GM23338 (cell line): ENCODE results near the gene ARHGEF3. TPM values are rescaled to one million over a fixed set of nuclear protein-coding genes. Genes with fewer than 3 reads are reported as not detected.

Source experiments
- ATAC-seq: fragments of 200-7000 bp; cut with Tn5 transposase; 3 replicates; pipeline ENCODE4 v1.9.1; 2020
- DNase-seq: peaks from one replicate; pipeline ENCODE4 v3.0.0-alpha.2; 2015; ENCODE audit warnings: low spot score
- H2AFZ ChIP-seq: fragments of 200-600 bp; sonication (generic); 2 replicates; pipeline ENCODE4 v1.8.0; 2016; ENCODE audit warnings: antibody characterized with exemption, mild to moderate bottlenecking, moderate library complexity
- H3F3A ChIP-seq: fragments of 200-600 bp; sonication (generic); replicated peaks from 2 replicates; pipeline ENCODE4 v1.8.0; 2017; ENCODE audit warnings: antibody characterized with exemption, mixed run types, low read depth
- H3K27ac ChIP-seq: fragments of 200-600 bp; sonication (generic); 2 replicates; pipeline ENCODE4 v1.6.1; 2016; ENCODE audit warnings: low read depth
- H3K27me3 ChIP-seq: fragments of 200-600 bp; sonication (generic); 2 replicates; pipeline ENCODE4 v1.8.0; 2016; ENCODE audit warnings: mild to moderate bottlenecking, mixed run types, moderate library complexity; ENCODE audit not compliant: insufficient read depth
- H3K36me3 ChIP-seq: fragments of 200-600 bp; sonication (generic); 2 replicates; pipeline ENCODE4 v1.8.0; 2016; ENCODE audit warnings: mild to moderate bottlenecking; ENCODE audit not compliant: insufficient read depth
- H3K4me1 ChIP-seq: fragments of 200-600 bp; sonication (generic); 2 replicates; pipeline ENCODE4 v1.8.0; 2016; ENCODE audit warnings: mild to moderate bottlenecking, moderate library complexity; ENCODE audit not compliant: insufficient read depth
- H3K4me2 ChIP-seq: fragments of 200-600 bp; sonication (generic); 2 replicates; pipeline ENCODE4 v1.7.1; 2017; ENCODE audit warnings: mixed run types
- H3K4me3 ChIP-seq: fragments of 200-600 bp; sonication (generic); 2 replicates; pipeline ENCODE4 v1.6.1; 2016; ENCODE audit warnings: mixed run types
- H3K79me2 ChIP-seq: fragments of 200-600 bp; sonication (generic); replicated peaks from 2 replicates; pipeline ENCODE4 v1.8.0; 2017; ENCODE audit warnings: mild to moderate bottlenecking; ENCODE audit not compliant: insufficient read depth
- H3K9me2 ChIP-seq: fragments of 200-600 bp; sonication (generic); 2 replicates; pipeline ENCODE4 v1.8.0; 2017; ENCODE audit not compliant: insufficient read depth
- H4K20me1 ChIP-seq: fragments of 200-600 bp; sonication (generic); replicated peaks from 2 replicates; pipeline ENCODE4 v1.8.0; 2017; ENCODE audit warnings: mild to moderate bottlenecking; ENCODE audit not compliant: insufficient read depth
- H3K27ac Mint-ChIP-seq: 2 replicates; pipeline ENCODE4 v1.8.0; 2020; ENCODE audit warnings: inconsistent platforms, mild to moderate bottlenecking, moderate library complexity, mixed read lengths
- H3K27me3 Mint-ChIP-seq: 3 replicates; pipeline ENCODE4 v1.8.0; 2022; ENCODE audit warnings: low read depth, mild to moderate bottlenecking, moderate library complexity, mixed read lengths, inconsistent platforms; ENCODE audit not compliant: insufficient read depth, poor library complexity
- H3K36me3 Mint-ChIP-seq: 3 replicates; pipeline ENCODE4 v1.8.0; 2021; ENCODE audit warnings: low read depth, mild to moderate bottlenecking, inconsistent platforms, moderate library complexity, mixed read lengths
- H3K4me1 Mint-ChIP-seq: 3 replicates; pipeline ENCODE4 v1.8.0; 2020; ENCODE audit warnings: mild to moderate bottlenecking, inconsistent platforms, mixed read lengths
- H3K4me3 Mint-ChIP-seq: 3 replicates; pipeline ENCODE4 v1.8.0; 2021; ENCODE audit warnings: moderate library complexity, mild to moderate bottlenecking, inconsistent platforms, mixed read lengths
- H3K9me3 Mint-ChIP-seq: 3 replicates; pipeline ENCODE4 v1.8.0; 2020; ENCODE audit warnings: moderate library complexity, mild to moderate bottlenecking, inconsistent platforms, mixed read lengths
- EZH2 ChIP-seq: fragments of 200-600 bp; sonication (generic); IDR thresholded peaks from one replicate; pipeline ENCODE4 v1.8.0; 2017; ENCODE audit warnings: antibody characterized with exemption, mild to moderate bottlenecking, low read depth; ENCODE audit not compliant: unreplicated experiment
- EZH2phosphoT487 ChIP-seq: fragments of 200-600 bp; sonication (generic); IDR thresholded peaks from one replicate; pipeline ENCODE4 v1.8.1; 2018; ENCODE audit warnings: antibody characterized with exemption; ENCODE audit not compliant: unreplicated experiment
- JUNB ChIP-seq: IDR thresholded peaks from one replicate; pipeline ENCODE4 v1.6.1; 2016; ENCODE audit warnings: antibody characterized with exemption; ENCODE audit not compliant: unreplicated experiment
- NANOG ChIP-seq: IDR thresholded peaks from 2 replicates; pipeline ENCODE4 v1.6.1; 2016; ENCODE audit warnings: antibody characterized with exemption, borderline replicate concordance
- POLR2AphosphoS5 ChIP-seq: IDR thresholded peaks from 2 replicates; pipeline ENCODE4 v1.6.1; 2016; ENCODE audit warnings: antibody characterized with exemption, low read depth
- STAT1 ChIP-seq: IDR thresholded peaks from one replicate; pipeline ENCODE4 v1.6.1; 2016; ENCODE audit warnings: antibody characterized with exemption; ENCODE audit not compliant: unreplicated experiment
- ZNF331 ChIP-seq: fragments of 250-450 bp; sonication (Bioruptor Pico); IDR thresholded peaks from 2 replicates; pipeline ENCODE4 v1.5.0; 2020; ENCODE audit warnings: low read depth, mild to moderate bottlenecking, moderate library complexity
- polyA plus RNA-seq: library from polyadenylated mRNA; unstranded; fragments of >200 nt; fragmentation: Nextera tagmentation; extraction: Ambion mirVana; gene quantifications from 2 replicates; pipeline ENCODE4 v1.2.1, GENCODE V29; 2016
- total RNA-seq: library from RNA; depleted of rRNA; stranded (reverse); fragments of >200 nt; shearing (Covaris generic); gene quantifications from 2 replicates; pipeline ENCODE4 v1.2.3, GENCODE V29; 2014
- TF ChIP-seq, protein P1 (sequence below): IDR thresholded peaks from 2 replicates; pipeline ENCODE4 v1.6.1; 2016; ENCODE audit warnings: antibody characterized with exemption
- TF ChIP-seq, protein P2 (sequence below): IDR thresholded peaks from one replicate; pipeline ENCODE4 v1.6.1; 2018; ENCODE audit warnings: antibody characterized with exemption; ENCODE audit not compliant: unreplicated experiment
- TF ChIP-seq, protein P3 (sequence below): fragments of 250-450 bp; sonication (Bioruptor Pico); IDR thresholded peaks from 2 replicates; pipeline ENCODE4 v1.5.0; 2020; ENCODE audit warnings: mild to moderate bottlenecking, moderate library complexity

Gene ARHGEF3
- total and polyA plus RNA-seq, 2 experiments from 2014 or later, result 5.0 to 5.1 TPM

- TF ChIP-seq, protein P1, sequence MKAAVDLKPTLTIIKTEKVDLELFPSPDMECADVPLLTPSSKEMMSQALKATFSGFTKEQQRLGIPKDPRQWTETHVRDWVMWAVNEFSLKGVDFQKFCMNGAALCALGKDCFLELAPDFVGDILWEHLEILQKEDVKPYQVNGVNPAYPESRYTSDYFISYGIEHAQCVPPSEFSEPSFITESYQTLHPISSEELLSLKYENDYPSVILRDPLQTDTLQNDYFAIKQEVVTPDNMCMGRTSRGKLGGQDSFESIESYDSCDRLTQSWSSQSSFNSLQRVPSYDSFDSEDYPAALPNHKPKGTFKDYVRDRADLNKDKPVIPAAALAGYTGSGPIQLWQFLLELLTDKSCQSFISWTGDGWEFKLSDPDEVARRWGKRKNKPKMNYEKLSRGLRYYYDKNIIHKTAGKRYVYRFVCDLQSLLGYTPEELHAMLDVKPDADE, result no peak
- TF ChIP-seq STAT1 (no peak), EZH2 (no peak), EZH2phosphoT487 (no peak), JUNB (no peak), POLR2AphosphoS5 (no peak)
Measured at GRCh38 chr3:56773986-56774385, 27.8 kb downstream of the ARHGEF3 start (continued).

DNA sequence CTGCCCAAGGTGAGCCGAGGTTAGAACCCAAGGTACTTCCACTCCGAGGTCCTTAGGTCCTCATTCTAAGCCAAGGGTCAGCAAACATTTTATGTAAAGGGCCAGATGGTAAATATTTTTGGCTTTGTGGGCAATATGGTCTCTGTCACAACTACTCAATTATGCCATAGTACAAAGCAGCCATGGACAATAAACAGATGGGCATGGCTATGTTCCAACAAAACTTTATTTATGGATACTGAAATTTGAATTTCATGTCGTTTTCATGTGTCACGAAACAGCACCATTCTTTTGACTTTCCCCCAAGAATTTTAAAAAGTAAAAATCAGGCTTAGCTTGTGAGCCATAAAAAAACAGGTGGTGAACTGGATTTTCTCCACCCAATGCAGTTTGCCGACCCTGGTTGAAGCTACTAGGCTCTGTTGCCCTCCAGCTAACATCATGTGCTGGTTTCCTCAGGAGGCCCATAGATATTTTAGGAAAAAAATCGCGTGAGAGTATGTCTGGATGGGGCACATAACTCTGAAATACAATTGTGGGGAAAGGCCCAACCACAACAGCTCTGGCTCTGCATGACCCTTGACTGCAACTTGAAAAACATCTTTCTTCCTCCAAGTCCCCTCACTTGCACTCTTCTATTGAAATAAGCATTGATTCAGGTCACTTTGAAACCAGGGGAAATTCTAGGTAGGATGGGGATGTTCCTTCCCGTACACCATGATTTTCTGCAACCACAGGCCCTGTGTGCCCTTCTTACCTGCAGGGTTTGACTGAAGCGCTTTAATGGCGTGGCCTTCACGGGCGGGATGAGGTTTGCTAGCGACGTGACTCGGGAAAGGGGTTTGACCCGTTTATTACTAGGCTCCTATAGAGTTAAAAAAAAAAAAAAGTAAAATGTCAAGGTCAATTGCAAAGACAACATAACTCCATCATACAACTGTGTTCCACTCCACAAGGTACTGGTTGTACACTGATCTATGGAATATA is 28.5 kb downstream of the ARHGEF3 start:
- Mint-ChIP-seq H3K27me3 (no peaks in the 10 kb centered on the region), H3K36me3 (no peaks in the 10 kb centered on the region), H3K27ac (no peak overlapping the region), H3K9me3 (no peaks in the 10 kb centered on the region; the same call in 2 of the 3 replicates), H3K4me3 (no peak overlapping the region), H3K4me1 (peaks cover 3% of the 10 kb centered on the region; the same call in 1 of the 3 replicates)
- H3K79me2 ChIP-seq, result no peaks in the 10 kb centered on the region
- no peak overlapping the region for H3K4me3 ChIP-seq
- no peak for ATAC-seq
- H3K9me2 ChIP-seq, result no peaks in the 10 kb centered on the region
- no peak overlapping the region for H2AFZ ChIP-seq
- H3F3A ChIP-seq, result no peaks in the 10 kb centered on the region
- no peaks in the 10 kb centered on the region for H3K4me1 ChIP-seq
- H3K36me3 ChIP-seq, result no peaks in the 10 kb centered on the region
- no peaks in the 10 kb centered on the region for H3K27me3 ChIP-seq
- no peak overlapping the region for H3K4me2 ChIP-seq
- peaks cover 3% of the 10 kb centered on the region; the same call in 1 of the 2 replicates for H4K20me1 ChIP-seq
- no peak for DNase-seq
- no peak overlapping the region for H3K27ac ChIP-seq
- TF ChIP-seq STAT1, result no peak
- TF ChIP-seq EZH2, result no peak
- TF ChIP-seq ZNF331, result no peak
- no peak for TF ChIP-seq EZH2phosphoT487
- TF ChIP-seq, protein P2, sequence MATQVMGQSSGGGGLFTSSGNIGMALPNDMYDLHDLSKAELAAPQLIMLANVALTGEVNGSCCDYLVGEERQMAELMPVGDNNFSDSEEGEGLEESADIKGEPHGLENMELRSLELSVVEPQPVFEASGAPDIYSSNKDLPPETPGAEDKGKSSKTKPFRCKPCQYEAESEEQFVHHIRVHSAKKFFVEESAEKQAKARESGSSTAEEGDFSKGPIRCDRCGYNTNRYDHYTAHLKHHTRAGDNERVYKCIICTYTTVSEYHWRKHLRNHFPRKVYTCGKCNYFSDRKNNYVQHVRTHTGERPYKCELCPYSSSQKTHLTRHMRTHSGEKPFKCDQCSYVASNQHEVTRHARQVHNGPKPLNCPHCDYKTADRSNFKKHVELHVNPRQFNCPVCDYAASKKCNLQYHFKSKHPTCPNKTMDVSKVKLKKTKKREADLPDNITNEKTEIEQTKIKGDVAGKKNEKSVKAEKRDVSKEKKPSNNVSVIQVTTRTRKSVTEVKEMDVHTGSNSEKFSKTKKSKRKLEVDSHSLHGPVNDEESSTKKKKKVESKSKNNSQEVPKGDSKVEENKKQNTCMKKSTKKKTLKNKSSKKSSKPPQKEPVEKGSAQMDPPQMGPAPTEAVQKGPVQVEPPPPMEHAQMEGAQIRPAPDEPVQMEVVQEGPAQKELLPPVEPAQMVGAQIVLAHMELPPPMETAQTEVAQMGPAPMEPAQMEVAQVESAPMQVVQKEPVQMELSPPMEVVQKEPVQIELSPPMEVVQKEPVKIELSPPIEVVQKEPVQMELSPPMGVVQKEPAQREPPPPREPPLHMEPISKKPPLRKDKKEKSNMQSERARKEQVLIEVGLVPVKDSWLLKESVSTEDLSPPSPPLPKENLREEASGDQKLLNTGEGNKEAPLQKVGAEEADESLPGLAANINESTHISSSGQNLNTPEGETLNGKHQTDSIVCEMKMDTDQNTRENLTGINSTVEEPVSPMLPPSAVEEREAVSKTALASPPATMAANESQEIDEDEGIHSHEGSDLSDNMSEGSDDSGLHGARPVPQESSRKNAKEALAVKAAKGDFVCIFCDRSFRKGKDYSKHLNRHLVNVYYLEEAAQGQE, result no peak
- TF ChIP-seq JUNB, result no peak
- TF ChIP-seq NANOG, result no peak
- no peak for TF ChIP-seq POLR2AphosphoS5
- TF ChIP-seq, protein P3, sequence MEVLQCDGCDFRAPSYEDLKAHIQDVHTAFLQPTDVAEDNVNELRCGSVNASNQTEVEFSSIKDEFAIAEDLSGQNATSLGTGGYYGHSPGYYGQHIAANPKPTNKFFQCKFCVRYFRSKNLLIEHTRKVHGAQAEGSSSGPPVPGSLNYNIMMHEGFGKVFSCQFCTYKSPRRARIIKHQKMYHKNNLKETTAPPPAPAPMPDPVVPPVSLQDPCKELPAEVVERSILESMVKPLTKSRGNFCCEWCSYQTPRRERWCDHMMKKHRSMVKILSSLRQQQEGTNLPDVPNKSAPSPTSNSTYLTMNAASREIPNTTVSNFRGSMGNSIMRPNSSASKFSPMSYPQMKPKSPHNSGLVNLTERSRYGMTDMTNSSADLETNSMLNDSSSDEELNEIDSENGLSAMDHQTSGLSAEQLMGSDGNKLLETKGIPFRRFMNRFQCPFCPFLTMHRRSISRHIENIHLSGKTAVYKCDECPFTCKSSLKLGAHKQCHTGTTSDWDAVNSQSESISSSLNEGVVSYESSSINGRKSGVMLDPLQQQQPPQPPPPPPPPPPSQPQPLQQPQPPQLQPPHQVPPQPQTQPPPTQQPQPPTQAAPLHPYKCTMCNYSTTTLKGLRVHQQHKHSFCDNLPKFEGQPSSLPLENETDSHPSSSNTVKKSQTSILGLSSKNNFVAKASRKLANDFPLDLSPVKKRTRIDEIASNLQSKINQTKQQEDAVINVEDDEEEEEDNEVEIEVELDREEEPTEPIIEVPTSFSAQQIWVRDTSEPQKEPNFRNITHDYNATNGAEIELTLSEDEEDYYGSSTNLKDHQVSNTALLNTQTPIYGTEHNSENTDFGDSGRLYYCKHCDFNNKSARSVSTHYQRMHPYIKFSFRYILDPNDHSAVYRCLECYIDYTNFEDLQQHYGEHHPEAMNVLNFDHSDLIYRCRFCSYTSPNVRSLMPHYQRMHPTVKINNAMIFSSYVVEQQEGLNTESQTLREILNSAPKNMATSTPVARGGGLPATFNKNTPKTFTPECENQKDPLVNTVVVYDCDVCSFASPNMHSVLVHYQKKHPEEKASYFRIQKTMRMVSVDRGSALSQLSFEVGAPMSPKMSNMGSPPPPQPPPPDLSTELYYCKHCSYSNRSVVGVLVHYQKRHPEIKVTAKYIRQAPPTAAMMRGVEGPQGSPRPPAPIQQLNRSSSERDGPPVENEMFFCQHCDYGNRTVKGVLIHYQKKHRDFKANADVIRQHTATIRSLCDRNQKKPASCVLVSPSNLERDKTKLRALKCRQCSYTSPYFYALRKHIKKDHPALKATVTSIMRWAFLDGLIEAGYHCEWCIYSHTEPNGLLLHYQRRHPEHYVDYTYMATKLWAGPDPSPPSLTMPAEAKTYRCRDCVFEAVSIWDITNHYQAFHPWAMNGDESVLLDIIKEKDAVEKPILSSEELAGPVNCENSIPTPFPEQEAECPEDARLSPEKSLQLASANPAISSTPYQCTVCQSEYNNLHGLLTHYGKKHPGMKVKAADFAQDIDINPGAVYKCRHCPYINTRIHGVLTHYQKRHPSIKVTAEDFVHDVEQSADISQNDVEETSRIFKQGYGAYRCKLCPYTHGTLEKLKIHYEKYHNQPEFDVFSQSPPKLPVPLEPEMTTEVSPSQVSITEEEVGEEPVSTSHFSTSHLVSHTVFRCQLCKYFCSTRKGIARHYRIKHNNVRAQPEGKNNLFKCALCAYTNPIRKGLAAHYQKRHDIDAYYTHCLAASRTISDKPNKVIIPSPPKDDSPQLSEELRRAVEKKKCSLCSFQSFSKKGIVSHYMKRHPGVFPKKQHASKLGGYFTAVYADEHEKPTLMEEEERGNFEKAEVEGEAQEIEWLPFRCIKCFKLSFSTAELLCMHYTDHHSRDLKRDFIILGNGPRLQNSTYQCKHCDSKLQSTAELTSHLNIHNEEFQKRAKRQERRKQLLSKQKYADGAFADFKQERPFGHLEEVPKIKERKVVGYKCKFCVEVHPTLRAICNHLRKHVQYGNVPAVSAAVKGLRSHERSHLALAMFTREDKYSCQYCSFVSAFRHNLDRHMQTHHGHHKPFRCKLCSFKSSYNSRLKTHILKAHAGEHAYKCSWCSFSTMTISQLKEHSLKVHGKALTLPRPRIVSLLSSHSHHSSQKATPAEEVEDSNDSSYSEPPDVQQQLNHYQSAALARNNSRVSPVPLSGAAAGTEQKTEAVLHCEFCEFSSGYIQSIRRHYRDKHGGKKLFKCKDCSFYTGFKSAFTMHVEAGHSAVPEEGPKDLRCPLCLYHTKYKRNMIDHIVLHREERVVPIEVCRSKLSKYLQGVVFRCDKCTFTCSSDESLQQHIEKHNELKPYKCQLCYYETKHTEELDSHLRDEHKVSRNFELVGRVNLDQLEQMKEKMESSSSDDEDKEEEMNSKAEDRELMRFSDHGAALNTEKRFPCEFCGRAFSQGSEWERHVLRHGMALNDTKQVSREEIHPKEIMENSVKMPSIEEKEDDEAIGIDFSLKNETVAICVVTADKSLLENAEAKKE (CRISPR knock-in tag), result no peak
